Pancreas (tissue), 10 donors: ENCODE measurements around the gene OSBPL2. TPM values are rescaled to one million over a fixed set of nuclear protein-coding genes. Genes with fewer than 3 reads are reported as not detected.
A peak's percentile ranks its signal among the peaks of the same experiment; 100 is the strongest.

Experiments used
- ATAC-seq, 4 donors: fragments of 200-7000 bp; cut with Tn5 transposase; one replicate each; pipeline versions ENCODE4 v1.8.0 to v1.9.1; 2020; ENCODE audit warnings: mild to moderate bottlenecking in 4 of 4, moderate library complexity in 4 of 4
- DNase-seq, 6 donors: peaks; one replicate each; pipeline ENCODE4 v3.0.0-alpha.2; 2020
- FAIRE-seq: peaks from 2 replicates; lab custom pipeline; 2012; peaks lifted over from hg19 to GRCh38; lab: Jason Lieb, UNC
- H3K27ac ChIP-seq, 4 donors: fragments of 200-600 bp; sonication (generic); 1 replicate in 3 of 4; 2 replicates in 1 of 4; pipeline versions ENCODE4 v1.5.0 to v1.8.0; 2020
- H3K27me3 ChIP-seq, 4 donors: fragments of 200-600 bp; one replicate each; pipeline ENCODE4 v1.8.0; 2021
- H3K36me3 ChIP-seq, 3 donors: fragments of 200-600 bp; sonication (generic) in 1 of 3; one replicate each; pipeline versions ENCODE4 v1.5.0 to v1.8.0; 2020 to 2021
- H3K4me1 ChIP-seq, 3 donors: fragments of 200-600 bp; one replicate each; pipeline ENCODE4 v1.8.0; 2021
- H3K4me3 ChIP-seq, 4 donors: fragments of 200-600 bp; sonication (generic) in 2 of 4; one replicate each; pipeline versions ENCODE4 v1.5.0 to v1.8.0; 2020 to 2021
- H3K9me3 ChIP-seq, 4 donors: fragments of 200-600 bp; one replicate each; pipeline ENCODE4 v1.8.0; 2021
- CTCF ChIP-seq, 4 donors: fragments of 200-600 bp; sonication (generic) in 3 of 4; IDR thresholded peaks; one replicate each; pipeline versions ENCODE4 v1.5.0 to v1.8.0; 2021; ENCODE audit warnings: antibody characterized with exemption in 4 of 4
- WGBS, 2 donors: extraction: QIAGEN DNeasy Blood & Tissue Kit; methylation state at CpG; one replicate each; pipeline ENCODE4 v1.1.7; 2013; 5-methylcytosine and 5-hydroxymethylcytosine counted together
- intact Hi-C, 3 donors: fragments of 100-400 bp; cut with DNase I; formaldehyde crosslinking; loops; one replicate each; pipeline versions ENCODE4 v1.11.1 to v1.14.2; 2022
- polyA plus RNA-seq, 2 donors: library from polyadenylated mRNA; stranded (reverse); fragments of 200-250 nt; gene quantifications; one replicate each; pipeline ENCODE4 v1.2.3, GENCODE V29; 2013
- total RNA-seq, 6 donors: library from RNA; stranded (reverse); fragmentation: NEBNext Ultra II Directional in 4 of 6; extraction: Animal tissue kit (Norgen Biotek cat#: 25700) in 4 of 6; gene quantifications; one replicate each; pipeline versions ENCODE4 v1.2.1 to v1.2.4, GENCODE V29; 2021 to 2023
- donor health status: healthy with polysubstance abuse.
- donor health status: DM: no; HTN: no; CAD: no; lungs with moderate emphysema.
- donor health status: DM: no; HTN: no; CAD: no.
- donor health status: control.
- donor health status: control.
- donor health status: Bipolar disorder and iron deficiency.
- donor health status: DM: yes; HTN: yes; CAD: no.
- donor health status: DM: no; HTN: no; CAD: no.
- donor health status: DM: no; HTN: no; CAD: no.
- donor health status: DM: yes; HTN: yes; CAD: no.

Gene OSBPL2
- total and polyA plus RNA-seq, 8 donors, result 33.3 to 56.8 (median 47.0) TPM

- FAIRE-seq (no peak), DNase-seq (peak in 2 of 6 donors; percentile 46 to 79), ATAC-seq (no peak)
- TF ChIP-seq CTCF (IDR thresholded peaks at IDR 0.05), result no peak
- Histone ChIP-seq H3K4me3 (peak overlapping the region in 2 of 4 donors; percentile 85 to 89), H3K27ac (peak overlapping the region in 3 of 4 donors; percentile 25 to 46 (median 29)), H3K4me1 (peaks cover 8 to 22% (median 11%) of the 10 kb centered on the region in 3 donors), H3K27me3 (no peaks in the 10 kb centered on the region), H3K36me3 (peaks cover 9 to 37% (median 25%) of the 10 kb centered on the region in 3 donors), H3K9me3 (no peaks in the 10 kb centered on the region)
- WGBS, 2 donors, result 57 to 73% methylated on average over 33 of the region's 33 CpGs
- intact Hi-C loops, result loop anchor here in 2 of 3 donors (5.0 kb wide), 2 partner anchors 71 to 76 kb away; no protein-coding TSS in a partner anchor
Observed at GRCh38 chr20:62305765-62306413, 67.6 kb downstream of the OSBPL2 start.

- Histone ChIP-seq H3K9me3 (no peaks in the 10 kb centered on the region), H3K27me3 (no peaks in the 10 kb centered on the region), H3K4me1 (peaks cover 8 to 22% (median 11%) of the 10 kb centered on the region in 3 donors), H3K27ac (no peak overlapping the region), H3K36me3 (peaks cover 9 to 45% (median 25%) of the 10 kb centered on the region in 3 donors), H3K4me3 (no peak overlapping the region)
- intact Hi-C loops, result loop anchor here in 2 of 3 donors (5.0 kb wide), 2 partner anchors 71 to 76 kb away; no protein-coding TSS in a partner anchor
- no peak for ATAC-seq
- FAIRE-seq, result no peak
- 84 to 92% methylated on average over 27 of the region's 27 CpGs for WGBS, 2 donors
- no peak for TF ChIP-seq CTCF (IDR thresholded peaks at IDR 0.05)
- peak in 2 of 6 donors; percentile 43 to 78 for DNase-seq
Observed at GRCh38 chr20:62306414-62307187, 68.3 kb downstream of the OSBPL2 start.

- Histone ChIP-seq H3K4me3 (no peak overlapping the region), H3K9me3 (no peaks in the 10 kb centered on the region), H3K4me1 (peaks cover 8 to 22% (median 11%) of the 10 kb centered on the region in 3 donors), H3K27me3 (no peaks in the 10 kb centered on the region), H3K36me3 (peaks cover 9 to 52% (median 25%) of the 10 kb centered on the region in 3 donors), H3K27ac (no peak overlapping the region)
- ATAC-seq (no peak), FAIRE-seq (no peak), DNase-seq (peak in 1 of 6 donors; percentile 85)
- 80 to 81% methylated on average over 42 of the region's 42 CpGs for WGBS, 2 donors
- intact Hi-C loops, result loop anchor here in 2 of 3 donors (5.0 kb wide), 2 partner anchors 70 to 75 kb away; no protein-coding TSS in a partner anchor
- TF ChIP-seq CTCF (IDR thresholded peaks at IDR 0.05), result no peak
Observed at GRCh38 chr20:62307226-62308101, 69.1 kb downstream of the OSBPL2 start.

GRCh38 chr20:62308102-62308822 lies 69.9 kb downstream of the OSBPL2 start:
- no peak for FAIRE-seq
- Histone ChIP-seq H3K27ac (no peak overlapping the region), H3K9me3 (no peaks in the 10 kb centered on the region), H3K36me3 (peaks cover 9 to 60% (median 30%) of the 10 kb centered on the region in 3 donors), H3K27me3 (no peaks in the 10 kb centered on the region), H3K4me3 (no peak overlapping the region), H3K4me1 (peaks cover 8 to 22% (median 11%) of the 10 kb centered on the region in 3 donors)
- no peak for TF ChIP-seq CTCF (IDR thresholded peaks at IDR 0.05)
- WGBS, 2 donors, result 89 to 93% methylated on average over 29 of the region's 29 CpGs
- DNase-seq, result peak in 1 of 6 donors; percentile 74
- no peak for ATAC-seq
- intact Hi-C loops, result loop anchor here in 2 of 3 donors (5.0 kb wide), 2 partner anchors 69 to 74 kb away; no protein-coding TSS in a partner anchor
